ENCODE results near the gene WNT3A. TPM values are rescaled to one million over a fixed set of nuclear protein-coding genes. Genes with fewer than 3 reads are reported as not detected.

Gene WNT3A
- polyA plus RNA-seq, 3 donors: not detected

DNA sequence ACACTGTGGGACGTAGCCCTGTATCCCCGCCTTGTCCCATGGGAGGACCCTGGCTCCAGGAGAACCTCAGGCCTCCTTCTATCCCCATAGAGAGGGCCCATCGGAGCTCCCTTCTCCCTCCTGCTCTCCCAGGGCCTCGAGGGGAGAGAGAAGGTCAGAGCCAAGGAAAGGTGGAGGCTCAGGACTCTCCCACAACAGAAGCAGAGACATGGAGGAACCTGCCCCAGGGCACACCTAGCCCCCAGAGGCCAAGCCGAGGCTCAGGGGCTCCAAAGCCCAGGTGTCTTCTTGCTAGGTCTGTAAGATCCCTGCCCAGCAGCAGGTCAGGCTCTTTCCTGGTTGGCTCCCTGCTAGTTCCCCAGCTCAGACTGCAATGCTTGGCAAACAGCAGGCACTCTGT is 41.3 kb downstream of the WNT3A start:
- Mint-ChIP-seq H3K27me3 (ENCODE audit: low read depth in 3 of 3) (peaks cover 7 to 18% (median 10%) of the 10 kb centered on the region in 3 donors), H3K36me3 (no peaks in the 10 kb centered on the region), H3K4me1 (peaks cover 2% of the 10 kb centered on the region), H3K27ac (no peak overlapping the region), H3K4me3 (no peak overlapping the region), H3K9me3 (peaks cover 0 to 7% (median 4%) of the 10 kb centered on the region in 7 donors)
- no peak overlapping the region for H3K4me3 ChIP-seq (replicated peaks in 1 of 3; ENCODE audit: low read depth in 2 of 3, low read length in 3 of 3)
- no peak for DNase-seq
- H3K9me3 ChIP-seq (replicated peaks in 1 of 2; ENCODE audit: control insufficient read depth in 1 of 2, insufficient read depth in 1 of 2, low read length in 2 of 2): no peaks in the 10 kb centered on the region
- TF ChIP-seq CTCF (IDR thresholded peaks at IDR 0.05): no peak
- H3K4me1 ChIP-seq (ENCODE audit: control insufficient read depth in 1 of 2, insufficient read depth in 2 of 2, low read length in 2 of 2): no peaks in the 10 kb centered on the region
- intact Hi-C loops (cut with micrococcal nuclease): no loop called here
- H3K27ac ChIP-seq (ENCODE audit: low read depth in 1 of 2, low read length in 2 of 2): no peak overlapping the region
- no peak overlapping the region for H2AFZ ChIP-seq (ENCODE audit: insufficient read depth, low read depth, low read length, poor library complexity, severe bottlenecking)
- no peak overlapping the region for H3K9ac ChIP-seq (ENCODE audit: insufficient read depth, low read length, poor library complexity, severe bottlenecking)
- H3K79me2 ChIP-seq (ENCODE audit: insufficient read depth, low read length): no peaks in the 10 kb centered on the region
- H3K36me3 ChIP-seq (replicated peaks in 1 of 2; ENCODE audit: control insufficient read depth in 1 of 2, insufficient read depth in 2 of 2, low read length in 2 of 2): no peaks in the 10 kb centered on the region
- peaks cover 0 to 7% of the 10 kb centered on the region in 2 donors for H3K27me3 ChIP-seq (ENCODE audit: control insufficient read depth in 2 of 2, insufficient read depth in 2 of 2, low read length in 2 of 2)
- H4K20me1 ChIP-seq (ENCODE audit: insufficient read depth, low read length): no peaks in the 10 kb centered on the region
- 92% methylated on average over 2 of the region's 5 CpGs for WGBS (ENCODE audit: insufficient coverage)
- H3K4me2 ChIP-seq (replicated peaks; ENCODE audit: extremely low read depth, low read length, poor library complexity, severe bottlenecking): no peak overlapping the region

DNA sequence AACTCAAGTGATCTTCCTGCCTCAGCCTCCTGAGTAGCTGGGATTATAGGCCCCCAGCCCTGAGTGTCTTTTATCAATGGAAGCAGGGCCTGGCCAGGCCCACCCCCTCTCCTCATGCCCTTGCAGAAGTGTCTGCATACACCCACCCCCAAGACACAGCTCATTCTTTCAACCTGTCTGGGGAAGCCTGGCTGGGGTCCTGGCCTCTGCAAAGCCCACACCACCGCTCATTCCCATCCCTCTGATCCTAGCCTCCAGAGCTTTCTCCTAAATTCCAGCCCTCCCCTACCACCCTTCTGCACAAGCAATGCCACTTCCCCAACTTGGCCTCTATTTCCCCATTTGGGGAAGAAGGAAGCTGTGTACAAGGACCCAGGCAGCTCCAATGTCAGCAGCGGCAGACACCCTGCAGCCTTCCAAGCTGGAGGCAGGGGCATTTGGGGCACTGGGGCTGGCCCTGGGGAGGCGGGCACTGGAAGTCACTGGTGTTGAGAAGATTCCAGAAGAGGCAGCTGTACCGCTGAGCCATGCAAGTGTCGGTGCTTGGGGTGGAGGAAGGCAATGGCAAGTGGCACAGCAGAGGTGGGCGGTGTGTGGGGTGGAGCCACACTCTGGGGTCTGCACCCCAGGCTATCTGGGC is 42.0 kb downstream of the WNT3A start:
- peaks cover 8 to 22% (median 10%) of the 10 kb centered on the region in 3 donors for H3K27me3 Mint-ChIP-seq (ENCODE audit: low read depth in 3 of 3)
- no peak overlapping the region for H3K4me2 ChIP-seq (replicated peaks; ENCODE audit: extremely low read depth, low read length, poor library complexity, severe bottlenecking)
- peaks cover 2% of the 10 kb centered on the region for H3K4me1 Mint-ChIP-seq
- no peaks in the 10 kb centered on the region for H3K36me3 Mint-ChIP-seq
- intact Hi-C loops (cut with micrococcal nuclease): no loop called here
- no peaks in the 10 kb centered on the region for H4K20me1 ChIP-seq (ENCODE audit: insufficient read depth, low read length)
- no peaks in the 10 kb centered on the region for H3K4me1 ChIP-seq (ENCODE audit: control insufficient read depth in 1 of 2, insufficient read depth in 2 of 2, low read length in 2 of 2)
- H3K79me2 ChIP-seq (ENCODE audit: insufficient read depth, low read length): no peaks in the 10 kb centered on the region
- no peak overlapping the region for H3K9ac ChIP-seq (ENCODE audit: insufficient read depth, low read length, poor library complexity, severe bottlenecking)
- no peaks in the 10 kb centered on the region for H3K9me3 ChIP-seq (replicated peaks in 1 of 2; ENCODE audit: control insufficient read depth in 1 of 2, insufficient read depth in 1 of 2, low read length in 2 of 2)
- TF ChIP-seq CTCF (IDR thresholded peaks at IDR 0.05): no peak
- H3K27ac ChIP-seq (ENCODE audit: low read depth in 1 of 2, low read length in 2 of 2): no peak overlapping the region
- H3K4me3 ChIP-seq (replicated peaks in 1 of 3; ENCODE audit: low read depth in 2 of 3, low read length in 3 of 3): no peak overlapping the region
- peaks cover 0 to 7% of the 10 kb centered on the region in 2 donors for H3K27me3 ChIP-seq (ENCODE audit: control insufficient read depth in 2 of 2, insufficient read depth in 2 of 2, low read length in 2 of 2)
- 89% methylated on average over 5 of the region's 6 CpGs for WGBS (ENCODE audit: insufficient coverage)
- H2AFZ ChIP-seq (ENCODE audit: insufficient read depth, low read depth, low read length, poor library complexity, severe bottlenecking): no peak overlapping the region
- H3K36me3 ChIP-seq (replicated peaks in 1 of 2; ENCODE audit: control insufficient read depth in 1 of 2, insufficient read depth in 2 of 2, low read length in 2 of 2): no peaks in the 10 kb centered on the region
- no peak overlapping the region for H3K4me3 Mint-ChIP-seq
- peaks cover 0 to 7% (median 4%) of the 10 kb centered on the region in 7 donors for H3K9me3 Mint-ChIP-seq
- H3K27ac Mint-ChIP-seq: peak overlapping the region in 1 of 7 donors; percentile 12
- DNase-seq: no peak
